ENCODE measurements around the gene ARHGEF4.

Gene ARHGEF4

GRCh38 chr2:130851624-130852382 is 15.1 kb downstream of the ARHGEF4 start:
- no peak for DNase-seq (ENCODE audit: low read depth)

- no peak for DNase-seq (ENCODE audit: low read depth)
Observed at GRCh38 chr2:130852521-130853115, 15.9 kb downstream of the ARHGEF4 start.

- DNase-seq (ENCODE audit: low read depth): no peak
Observed at GRCh38 chr2:130853391-130853790, 16.7 kb downstream of the ARHGEF4 start.

GRCh38 chr2:130854301-130854700 is 17.6 kb downstream of the ARHGEF4 start:
- DNase-seq (ENCODE audit: low read depth): no peak

- no peak for DNase-seq (ENCODE audit: low read depth)
Observed at GRCh38 chr2:130864830-130865800, 28.4 kb downstream of the ARHGEF4 start.

GRCh38 chr2:130869441-130870160 is 32.9 kb downstream of the ARHGEF4 start:
- no peak for DNase-seq (ENCODE audit: low read depth)

GRCh38 chr2:130870161-130870485 is 33.4 kb downstream of the ARHGEF4 start:
- no peak for DNase-seq (ENCODE audit: low read depth)

GRCh38 chr2:130870779-130871178 is 34.1 kb downstream of the ARHGEF4 start:
- no peak for DNase-seq (ENCODE audit: low read depth)

- DNase-seq (ENCODE audit: low read depth): no peak
Observed at GRCh38 chr2:130871843-130872740, 35.4 kb downstream of the ARHGEF4 start.

GRCh38 chr2:130872741-130873125 is 36.0 kb downstream of the ARHGEF4 start:
- DNase-seq (ENCODE audit: low read depth): no peak

GRCh38 chr2:130873700-130874346 is 37.1 kb downstream of the ARHGEF4 start:
- DNase-seq (ENCODE audit: low read depth): peak; percentile 33

GRCh38 chr2:130874512-130874911 is 37.8 kb downstream of the ARHGEF4 start:
- DNase-seq (ENCODE audit: low read depth): no peak

GRCh38 chr2:130875935-130876334 is 39.2 kb downstream of the ARHGEF4 start:
- no peak for DNase-seq (ENCODE audit: low read depth)

GRCh38 chr2:130877258-130877657 is 40.5 kb downstream of the ARHGEF4 start:
- no peak for DNase-seq (ENCODE audit: low read depth)

- no peak for DNase-seq (ENCODE audit: low read depth)
Observed at GRCh38 chr2:130878316-130878715, 41.6 kb downstream of the ARHGEF4 start.

GRCh38 chr2:130878933-130879332 is 42.2 kb downstream of the ARHGEF4 start:
- DNase-seq (ENCODE audit: low read depth): no peak

- DNase-seq (ENCODE audit: low read depth): no peak
Observed at GRCh38 chr2:130882111-130882690, 45.5 kb downstream of the ARHGEF4 start.

GRCh38 chr2:130882991-130883390 is 46.3 kb downstream of the ARHGEF4 start:
- no peak for DNase-seq (ENCODE audit: low read depth)

GRCh38 chr2:130883496-130883895 is 46.8 kb downstream of the ARHGEF4 start:
- no peak for DNase-seq (ENCODE audit: low read depth)

- DNase-seq (ENCODE audit: low read depth): no peak
Observed at GRCh38 chr2:130884013-130884412, 47.3 kb downstream of the ARHGEF4 start.
